AG08396 (cell line): ENCODE data around the gene ATP9B.
"Not testable (repeated sequence)": the region's sequence is repeated elsewhere in the genome, so short reads cannot be mapped to it uniquely, and the experiment has no call there.

Experiments used
- DNase-seq: peaks from one replicate; pipeline ENCODE4 v3.0.0; 2012; ENCODE audit warnings: low spot score, mixed read lengths

Gene ATP9B

GRCh38 chr18:79285191-79285590 lies 216.0 kb downstream of the ATP9B start:
- not testable (repeated sequence) for DNase-seq

GRCh38 chr18:79290409-79290808 lies 221.2 kb downstream of the ATP9B start:
- DNase-seq = not testable (repeated sequence)

- DNase-seq = no peak
These were observed 221.7 kb downstream of the ATP9B start for GRCh38 chr18:79290876-79291275.

- no peak for DNase-seq
These were observed 225.0 kb downstream of the ATP9B start for GRCh38 chr18:79294235-79294634.

GRCh38 chr18:79299272-79299671 lies 230.1 kb downstream of the ATP9B start:
- no peak for DNase-seq

- no peak for DNase-seq
These were observed 230.5 kb downstream of the ATP9B start for GRCh38 chr18:79299711-79300110.

- no peak for DNase-seq
These were observed 231.2 kb downstream of the ATP9B start for GRCh38 chr18:79300413-79300812.

- DNase-seq = no peak
These were observed 232.9 kb downstream of the ATP9B start for GRCh38 chr18:79302120-79302519.

- DNase-seq = no peak
These were observed 236.7 kb downstream of the ATP9B start for GRCh38 chr18:79305911-79306310.

GRCh38 chr18:79309614-79310358 lies 240.6 kb downstream of the ATP9B start:
- DNase-seq = no peak

- DNase-seq = no peak
These were observed 245.7 kb downstream of the ATP9B start for GRCh38 chr18:79314838-79315388.

GRCh38 chr18:79315596-79315995 lies 246.4 kb downstream of the ATP9B start:
- no peak for DNase-seq

- DNase-seq = no peak
These were observed 248.5 kb downstream of the ATP9B start for GRCh38 chr18:79317703-79318102.

GRCh38 chr18:79318142-79318673 lies 249.0 kb downstream of the ATP9B start:
- no peak for DNase-seq

- no peak for DNase-seq
These were observed 251.1 kb downstream of the ATP9B start for GRCh38 chr18:79320216-79320850.

GRCh38 chr18:79321625-79322405 lies 252.6 kb downstream of the ATP9B start:
- DNase-seq = peak; percentile 59

- DNase-seq = no peak
These were observed 253.2 kb downstream of the ATP9B start for GRCh38 chr18:79322441-79322840.

GRCh38 chr18:79323471-79323870 lies 254.3 kb downstream of the ATP9B start:
- no peak for DNase-seq

- no peak for DNase-seq
These were observed 257.4 kb downstream of the ATP9B start for GRCh38 chr18:79326413-79327198.

GRCh38 chr18:79327199-79327721 lies 258.1 kb downstream of the ATP9B start:
- DNase-seq = no peak

GRCh38 chr18:79327915-79328314 lies 258.7 kb downstream of the ATP9B start:
- not testable (repeated sequence) for DNase-seq
